BLaER1 (cell line): ENCODE results near the gene CNOT10.
"Not testable (repeated sequence)": the region's sequence is repeated elsewhere in the genome, so short reads cannot be mapped to it uniquely, and the experiment has no call there.

Experiments
- H3K27ac ChIP-seq: shearing (Covaris generic); formaldehyde crosslinking; 2 replicates; pipeline ENCODE4 v1.8.1; 2022
- H3K27me3 ChIP-seq: shearing (Covaris generic); formaldehyde crosslinking; 2 replicates; pipeline ENCODE4 v1.8.1; 2022
- H3K36me3 ChIP-seq: shearing (Covaris generic); formaldehyde crosslinking; 2 replicates; pipeline ENCODE4 v1.8.1; 2022
- H3K4me1 ChIP-seq: shearing (Covaris generic); formaldehyde crosslinking; 2 replicates; pipeline ENCODE4 v1.8.1; 2022
- H3K4me2 ChIP-seq: shearing (Covaris generic); formaldehyde crosslinking; 2 replicates; pipeline ENCODE4 v1.8.1; 2022
- H3K4me3 ChIP-seq: shearing (Covaris generic); formaldehyde crosslinking; 2 replicates; pipeline ENCODE4 v1.8.1; 2022
- H3K9ac ChIP-seq: shearing (Covaris generic); formaldehyde crosslinking; 2 replicates; pipeline ENCODE4 v1.8.1; 2022
- H3K9me3 ChIP-seq: shearing (Covaris generic); formaldehyde crosslinking; 2 replicates; pipeline ENCODE4 v1.8.1; 2022
- H4K20me1 ChIP-seq: shearing (Covaris generic); formaldehyde crosslinking; 2 replicates; pipeline ENCODE4 v1.8.1; 2022
- Cebpa-rat ChIP-seq: shearing (Covaris generic); IDR thresholded peaks from 2 replicates; pipeline ENCODE4 v1.8.1; 2022

The CNOT10 gene

DNA sequence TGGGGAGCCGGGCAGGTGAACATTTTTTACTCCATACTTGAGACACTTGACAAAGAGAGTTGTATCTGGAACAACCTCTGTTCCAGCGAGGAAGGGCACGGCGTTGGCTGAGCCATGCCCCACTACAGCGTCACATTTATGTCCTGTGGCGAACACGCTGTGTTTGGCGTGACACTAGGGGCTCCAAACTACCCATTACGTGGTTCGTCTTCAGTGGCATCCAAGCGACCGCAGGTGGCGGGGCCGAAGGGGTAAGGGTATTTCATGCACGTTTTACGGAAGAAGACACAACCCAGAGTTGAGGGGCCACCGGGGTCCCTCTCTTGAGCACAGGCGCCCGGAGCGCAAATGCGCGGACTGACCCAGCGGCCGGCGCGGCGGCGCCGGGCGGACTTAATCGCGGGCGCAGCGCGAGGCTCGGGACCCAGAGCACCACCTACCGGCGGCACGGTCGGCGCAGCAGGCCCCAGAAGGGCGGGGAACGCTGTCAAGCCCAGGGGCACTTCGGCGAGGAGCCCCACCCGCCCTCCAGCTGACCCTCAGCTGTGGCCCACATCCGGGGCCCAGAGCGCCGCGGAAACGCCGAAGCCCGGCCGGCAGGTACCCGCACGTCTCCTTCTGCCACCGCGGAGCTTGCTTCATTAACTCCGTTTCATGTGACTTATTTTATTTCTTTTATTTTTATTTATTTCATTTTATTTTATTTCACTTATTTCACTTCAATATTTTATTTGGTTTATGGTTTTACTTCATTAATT, 96.4 kb downstream of the CNOT10 start:
- peak overlapping the region; percentile 49; the same call in 1 of the 2 replicates for H3K9ac ChIP-seq
- H3K27ac ChIP-seq = no peak overlapping the region
- H3K9me3 ChIP-seq = no peaks in the 10 kb centered on the region
- peak overlapping the region; percentile 93 for H3K4me2 ChIP-seq
- no peak for TF ChIP-seq Cebpa-rat
- peaks cover 11% of the 10 kb centered on the region for H3K36me3 ChIP-seq
- peak overlapping the region; percentile 68 for H3K4me3 ChIP-seq
- H3K4me1 ChIP-seq = peaks cover 9% of the 10 kb centered on the region
- H4K20me1 ChIP-seq = no peaks in the 10 kb centered on the region
- no peaks in the 10 kb centered on the region for H3K27me3 ChIP-seq

DNA sequence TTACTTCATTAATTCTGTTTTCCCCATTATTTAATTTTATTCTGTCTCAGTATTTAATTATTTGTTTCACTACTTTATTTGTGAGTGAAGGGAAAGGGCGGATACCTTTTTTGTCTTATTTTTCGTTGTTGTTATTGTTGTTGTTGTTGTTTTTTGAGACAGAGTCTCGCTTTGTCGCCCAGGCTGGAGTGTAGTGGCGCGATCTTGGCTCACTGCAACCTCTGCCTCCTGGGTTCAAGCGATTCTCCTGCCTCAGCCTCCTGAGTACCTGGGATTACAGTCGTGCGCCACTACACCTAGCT, 96.9 kb downstream of the CNOT10 start:
- not testable (repeated sequence) for H3K4me3 ChIP-seq, H3K27me3 ChIP-seq, H3K27ac ChIP-seq, H4K20me1 ChIP-seq, H3K36me3 ChIP-seq, H3K9me3 ChIP-seq, H3K4me1 ChIP-seq
- Histone ChIP-seq H3K4me2 (peak overlapping the region; percentile 93), H3K9ac (peak overlapping the region; percentile 49; the same call in 1 of the 2 replicates)

DNA sequence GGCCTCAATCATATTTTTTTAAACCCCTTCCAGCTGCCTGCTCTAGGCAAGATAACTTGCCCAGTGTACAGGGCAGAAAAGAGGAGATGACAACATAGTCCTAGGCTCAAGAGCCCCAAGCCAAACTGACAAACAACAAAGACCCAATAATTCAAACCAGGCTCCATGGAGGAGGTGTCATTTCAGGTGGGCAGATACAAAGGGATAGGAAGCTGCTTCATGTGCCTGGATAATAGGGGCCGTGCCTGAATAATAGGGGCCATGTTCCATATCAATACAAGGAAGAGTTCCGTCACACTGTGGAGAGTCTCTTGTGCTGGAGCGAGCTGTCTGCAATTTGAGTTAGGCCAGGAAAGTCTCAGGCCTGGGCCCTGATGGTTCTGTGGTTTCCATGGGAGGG, 97.4 kb downstream of the CNOT10 start:
- H3K27ac ChIP-seq = no peak overlapping the region
- no peaks in the 10 kb centered on the region for H3K9me3 ChIP-seq
- no peak overlapping the region for H3K4me2 ChIP-seq
- 0 out of 2 replicates have a peak, but pooled peaks cover 1% of the 10 kb centered on the region for H3K36me3 ChIP-seq
- H3K4me3 ChIP-seq = no peak overlapping the region
- no peak for TF ChIP-seq Cebpa-rat
- H3K9ac ChIP-seq = no peak overlapping the region
- H3K27me3 ChIP-seq = no peaks in the 10 kb centered on the region
- peaks cover 9% of the 10 kb centered on the region for H3K4me1 ChIP-seq
- H4K20me1 ChIP-seq = no peaks in the 10 kb centered on the region

DNA sequence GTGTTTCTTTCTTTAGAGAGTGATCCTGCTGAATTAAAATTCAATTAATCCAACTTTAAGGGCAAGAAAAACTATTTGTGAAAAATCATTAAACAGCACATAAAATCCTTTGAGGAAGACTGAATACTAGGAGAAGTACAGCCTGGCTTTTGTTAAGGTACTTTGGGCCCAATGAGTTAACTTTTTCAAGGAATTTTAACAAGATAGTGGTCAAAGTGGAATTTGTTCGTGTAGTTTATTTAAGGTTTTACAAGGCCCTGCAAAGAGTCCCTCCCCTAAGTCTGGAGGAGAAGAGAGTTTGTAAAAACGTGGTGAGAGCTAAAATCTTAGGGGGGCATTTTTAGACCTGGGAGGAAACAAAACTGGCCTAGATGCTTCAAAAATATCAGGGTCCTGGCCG, 106.8 kb downstream of the CNOT10 start:
- Histone ChIP-seq H4K20me1 (no peaks in the 10 kb centered on the region), H3K4me3 (no peak overlapping the region), H3K36me3 (no peaks in the 10 kb centered on the region), H3K4me2 (no peak overlapping the region), H3K9ac (no peak overlapping the region), H3K4me1 (no peaks in the 10 kb centered on the region), H3K27ac (no peak overlapping the region), H3K27me3 (no peaks in the 10 kb centered on the region), H3K9me3 (no peaks in the 10 kb centered on the region)
- no peak for TF ChIP-seq Cebpa-rat

GRCh38 chr3:32794487-32795308, 109.7 kb downstream of the CNOT10 start:
- no peak overlapping the region for H3K9ac ChIP-seq
- H3K9me3 ChIP-seq = no peaks in the 10 kb centered on the region
- H3K4me2 ChIP-seq = no peak overlapping the region
- H3K4me1 ChIP-seq = no peaks in the 10 kb centered on the region
- no peaks in the 10 kb centered on the region for H4K20me1 ChIP-seq
- no peak for TF ChIP-seq Cebpa-rat
- no peaks in the 10 kb centered on the region for H3K36me3 ChIP-seq
- no peak overlapping the region for H3K27ac ChIP-seq
- H3K27me3 ChIP-seq = no peaks in the 10 kb centered on the region
- no peak overlapping the region for H3K4me3 ChIP-seq

DNA sequence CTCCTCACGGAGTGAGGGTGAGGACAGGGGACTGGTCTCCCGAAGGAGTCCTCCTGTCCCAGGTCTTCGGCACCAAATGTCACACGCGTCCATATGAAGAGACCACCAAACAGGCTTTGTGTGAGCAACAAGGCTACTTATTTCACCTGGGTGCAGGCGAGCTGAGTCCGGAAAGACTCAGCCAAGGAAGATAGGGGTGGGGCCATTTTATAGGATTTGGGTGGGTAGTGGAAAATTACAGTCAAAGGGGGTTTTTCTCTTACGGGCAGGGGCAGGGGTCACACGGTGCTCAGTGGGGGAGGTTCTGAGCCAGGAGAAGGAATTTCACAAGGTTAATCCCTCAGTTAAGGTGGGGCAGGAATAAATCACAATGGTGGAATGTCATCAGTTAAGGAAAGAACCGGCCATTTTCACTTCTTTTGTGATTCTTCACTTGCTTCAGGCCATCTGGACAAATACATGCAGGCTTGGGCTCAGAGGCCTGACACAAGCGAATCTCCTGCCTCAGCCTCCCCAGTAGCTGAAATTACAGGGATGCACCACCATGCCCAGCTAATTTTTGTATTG, 111.5 kb downstream of the CNOT10 start:
- H3K9me3 ChIP-seq = not testable (repeated sequence)

DNA sequence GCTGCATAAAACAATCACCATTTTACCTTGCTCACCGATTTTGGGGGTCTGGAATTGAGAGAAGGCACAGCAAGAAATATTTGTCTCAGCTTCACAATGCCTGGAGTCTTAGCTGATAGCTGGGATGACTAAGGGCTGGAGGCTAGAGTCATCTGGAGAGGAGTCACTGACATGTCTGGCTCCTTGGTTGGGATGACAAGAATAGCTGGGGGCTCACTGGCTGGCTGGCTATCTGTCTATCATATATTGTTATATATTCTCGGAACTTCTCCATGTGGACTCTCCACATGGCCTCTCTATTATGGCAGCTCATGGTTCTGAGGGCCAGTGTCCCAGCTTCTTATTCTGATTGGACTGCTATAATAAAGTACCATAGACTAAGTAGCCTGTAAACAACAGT, 112.8 kb downstream of the CNOT10 start:
- H3K4me3 ChIP-seq = no peak overlapping the region
- no peak for TF ChIP-seq Cebpa-rat

More for the DNA sequence above, 111.5 kb downstream of the CNOT10 start:
- H3K4me1 ChIP-seq, H3K27me3 ChIP-seq, H3K27ac ChIP-seq, H3K4me2 ChIP-seq, H3K9ac ChIP-seq, H3K4me3 ChIP-seq, H4K20me1 ChIP-seq, H3K36me3 ChIP-seq: not testable (repeated sequence)

DNA sequence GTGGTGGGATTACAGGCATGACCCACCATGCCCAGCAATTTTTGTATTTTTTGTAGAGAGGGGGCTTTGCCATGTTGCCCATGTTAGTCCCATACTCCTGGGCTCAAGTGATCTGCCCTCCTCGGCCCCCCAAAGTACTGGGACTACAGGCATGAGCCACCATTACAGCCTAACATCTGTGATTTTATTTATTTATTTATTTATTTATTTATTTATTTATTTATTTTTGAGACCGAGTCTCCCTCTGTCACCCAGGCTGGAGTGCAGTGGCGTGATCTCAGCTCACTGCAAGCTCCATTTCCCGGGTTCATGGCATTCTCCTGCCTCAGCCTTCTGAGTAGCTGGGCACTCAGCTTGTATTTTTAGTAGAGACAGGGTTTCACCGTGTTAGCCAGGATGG, 116.5 kb downstream of the CNOT10 start:
- H3K4me3 ChIP-seq, H3K36me3 ChIP-seq, H3K27ac ChIP-seq, H3K4me1 ChIP-seq, H3K9me3 ChIP-seq, H3K9ac ChIP-seq, H3K4me2 ChIP-seq, H4K20me1 ChIP-seq, H3K27me3 ChIP-seq: not testable (repeated sequence)

More for the DNA sequence above, 112.8 kb downstream of the CNOT10 start:
- Histone ChIP-seq H3K9ac (no peak overlapping the region), H4K20me1 (no peaks in the 10 kb centered on the region), H3K36me3 (no peaks in the 10 kb centered on the region), H3K4me2 (no peak overlapping the region), H3K4me1 (no peaks in the 10 kb centered on the region), H3K27ac (no peak overlapping the region), H3K27me3 (no peaks in the 10 kb centered on the region), H3K9me3 (peaks cover 2% of the 10 kb centered on the region; the same call in 1 of the 2 replicates)

DNA sequence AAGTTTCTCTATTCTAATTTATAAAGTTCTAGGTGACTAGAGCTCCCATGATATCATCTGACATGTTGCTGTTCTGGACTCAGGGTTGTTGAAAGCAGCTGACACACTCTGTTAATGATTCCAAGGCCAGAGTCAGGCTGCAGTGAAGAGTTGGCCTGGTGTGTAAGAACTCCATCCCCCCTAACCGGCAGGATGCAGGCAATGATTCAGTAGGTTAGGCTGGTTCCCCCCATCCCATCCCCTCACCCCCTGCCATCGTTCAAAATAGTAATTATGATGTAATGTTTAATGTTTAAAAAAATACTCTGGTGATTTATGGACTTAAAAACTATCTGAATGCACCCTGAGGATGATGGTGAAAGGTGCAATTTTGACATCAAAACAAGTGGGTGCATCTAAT, 128.2 kb downstream of the CNOT10 start:
- Histone ChIP-seq H3K9ac (no peak overlapping the region), H4K20me1 (peaks cover 10% of the 10 kb centered on the region), H3K27me3 (peaks cover 31% of the 10 kb centered on the region), H3K9me3 (peaks cover 7% of the 10 kb centered on the region), H3K4me2 (peak overlapping the region; percentile 98; the same call in 1 of the 2 replicates), H3K4me1 (peaks cover 46% of the 10 kb centered on the region), H3K27ac (no peak overlapping the region), H3K36me3 (no peaks in the 10 kb centered on the region), H3K4me3 (no peak overlapping the region)
- TF ChIP-seq Cebpa-rat = no peak

DNA sequence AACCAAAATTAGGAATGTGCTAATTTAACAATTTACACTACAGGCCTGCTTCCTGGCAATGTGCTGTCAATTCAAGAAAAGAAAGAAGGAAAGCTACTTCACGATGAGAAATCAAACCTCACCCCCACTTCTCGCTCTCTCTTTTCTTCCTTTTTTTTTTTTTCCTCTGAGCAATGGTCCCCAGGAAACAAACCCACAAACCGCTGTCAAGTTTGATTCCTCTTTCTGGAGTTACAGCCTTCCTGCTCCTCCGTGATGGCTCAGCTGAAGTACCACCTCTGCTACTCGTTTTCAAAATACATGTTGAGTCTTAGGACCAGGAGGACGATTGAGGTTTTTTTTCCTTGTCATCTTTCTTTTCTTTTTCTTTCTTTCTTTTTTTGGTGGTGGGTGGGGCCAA, 129.4 kb downstream of the CNOT10 start:
- Histone ChIP-seq H3K4me3 (no peak overlapping the region), H3K4me2 (peak overlapping the region; percentile 98), H3K4me1 (peaks cover 51% of the 10 kb centered on the region), H3K27me3 (peaks cover 43% of the 10 kb centered on the region), H4K20me1 (peaks cover 10% of the 10 kb centered on the region), H3K36me3 (peaks cover 11% of the 10 kb centered on the region), H3K9ac (no peak overlapping the region), H3K27ac (no peak overlapping the region), H3K9me3 (peaks cover 19% of the 10 kb centered on the region)
- no peak for TF ChIP-seq Cebpa-rat
